Coronary artery (tissue), 2 donors: ENCODE results near the gene FGF3.

Experiments
- DNase-seq: peaks from one replicate; pipeline ENCODE4 v3.0.0-alpha.2; 2017; ENCODE audit warnings: low spot score
- H3K27ac ChIP-seq, 2 donors: fragments of 200-600 bp; sonication (generic); one replicate each; pipeline ENCODE4 v1.5.1; 2016 to 2019
- H3K4me3 ChIP-seq: fragments of 200-600 bp; sonication (generic); 2 replicates; pipeline ENCODE4 v1.5.1; 2016; ENCODE audit warnings: mild to moderate bottlenecking, moderate library complexity
- TF ChIP-seq, protein P1 (sequence below): fragments of 200-600 bp; sonication (generic); IDR thresholded peaks from one replicate; pipeline ENCODE4 v1.5.1; 2019; ENCODE audit warnings: antibody characterized with exemption

The FGF3 gene

DNA sequence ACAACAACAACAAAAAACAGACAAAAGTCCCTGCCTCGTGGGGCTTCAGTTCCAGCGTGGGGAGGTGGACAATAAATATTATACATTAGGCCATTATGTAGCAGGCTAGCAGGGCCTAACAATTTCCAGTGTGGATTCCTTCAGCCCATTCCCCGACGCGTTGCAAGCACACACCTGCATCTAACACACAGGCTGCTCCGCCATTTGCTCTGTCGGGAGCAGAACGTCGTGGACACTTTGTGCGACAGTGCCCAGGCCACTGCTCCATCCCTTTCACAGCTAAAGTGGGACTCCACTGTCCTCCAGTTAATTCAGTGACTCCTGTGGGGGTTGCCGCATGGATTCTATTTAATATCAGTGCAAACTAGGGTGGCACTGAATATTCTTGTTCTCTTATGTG, 10.9 kb upstream of the FGF3 start:
- H3K27ac ChIP-seq: no peak overlapping the region
- H3K4me3 ChIP-seq: no peak overlapping the region
- no peak for DNase-seq
- TF ChIP-seq, protein P1, sequence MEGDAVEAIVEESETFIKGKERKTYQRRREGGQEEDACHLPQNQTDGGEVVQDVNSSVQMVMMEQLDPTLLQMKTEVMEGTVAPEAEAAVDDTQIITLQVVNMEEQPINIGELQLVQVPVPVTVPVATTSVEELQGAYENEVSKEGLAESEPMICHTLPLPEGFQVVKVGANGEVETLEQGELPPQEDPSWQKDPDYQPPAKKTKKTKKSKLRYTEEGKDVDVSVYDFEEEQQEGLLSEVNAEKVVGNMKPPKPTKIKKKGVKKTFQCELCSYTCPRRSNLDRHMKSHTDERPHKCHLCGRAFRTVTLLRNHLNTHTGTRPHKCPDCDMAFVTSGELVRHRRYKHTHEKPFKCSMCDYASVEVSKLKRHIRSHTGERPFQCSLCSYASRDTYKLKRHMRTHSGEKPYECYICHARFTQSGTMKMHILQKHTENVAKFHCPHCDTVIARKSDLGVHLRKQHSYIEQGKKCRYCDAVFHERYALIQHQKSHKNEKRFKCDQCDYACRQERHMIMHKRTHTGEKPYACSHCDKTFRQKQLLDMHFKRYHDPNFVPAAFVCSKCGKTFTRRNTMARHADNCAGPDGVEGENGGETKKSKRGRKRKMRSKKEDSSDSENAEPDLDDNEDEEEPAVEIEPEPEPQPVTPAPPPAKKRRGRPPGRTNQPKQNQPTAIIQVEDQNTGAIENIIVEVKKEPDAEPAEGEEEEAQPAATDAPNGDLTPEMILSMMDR: no peak

DNA sequence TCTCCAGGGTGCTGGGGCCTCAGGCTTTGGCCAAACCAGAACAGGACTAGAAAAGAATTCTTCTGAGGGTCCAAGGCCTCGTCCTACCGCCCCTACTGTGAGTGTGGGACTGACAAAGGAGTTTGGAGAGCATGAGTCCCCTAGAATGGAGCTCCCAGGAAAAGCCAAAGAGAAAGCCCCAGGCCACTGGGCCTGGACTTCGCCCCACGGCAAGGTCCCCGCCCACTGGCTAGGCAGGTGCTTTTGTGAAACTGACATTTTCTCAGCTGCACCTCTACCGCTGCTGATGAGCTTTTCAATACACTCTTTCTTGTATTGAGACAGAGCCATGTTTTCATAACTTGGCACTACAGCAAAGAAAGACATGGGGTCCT, 9.7 kb upstream of the FGF3 start:
- no peak for DNase-seq
- H3K4me3 ChIP-seq: no peak overlapping the region
- TF ChIP-seq, protein P1: no peak
- no peak overlapping the region for H3K27ac ChIP-seq

DNA sequence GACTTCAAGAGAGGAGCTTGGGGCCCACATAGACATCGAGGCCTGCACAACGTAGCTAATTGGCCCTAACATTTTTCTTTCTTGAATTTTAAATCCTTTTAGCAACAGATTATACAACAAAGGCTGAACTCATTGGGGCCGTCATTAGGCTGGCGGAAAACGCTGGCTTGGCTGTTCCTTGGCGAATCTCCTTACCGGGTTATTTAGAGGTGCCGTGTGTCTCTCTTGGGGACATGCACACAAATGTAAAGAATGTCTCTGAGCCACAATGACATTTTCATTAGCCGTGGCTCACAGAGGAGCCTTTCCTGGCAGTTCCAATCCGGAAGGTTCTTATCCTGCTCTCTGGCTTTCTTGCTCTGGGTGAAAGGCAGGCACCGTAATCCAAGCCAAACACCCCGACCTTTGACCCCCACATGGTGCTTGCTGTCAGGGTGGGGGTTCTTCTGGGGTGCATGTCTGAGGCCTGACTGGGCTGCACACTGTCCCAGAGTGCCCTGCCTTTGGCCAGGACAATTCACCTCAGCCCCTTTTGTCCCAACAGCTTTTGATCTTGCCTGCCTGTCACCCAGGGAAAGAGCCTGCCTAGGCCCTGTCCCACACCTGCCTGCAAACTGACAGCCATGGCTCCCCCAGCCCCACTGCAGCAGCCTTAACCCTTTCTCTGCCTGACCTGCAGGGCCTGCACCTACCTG, 9.2 kb upstream of the FGF3 start:
- H3K27ac ChIP-seq: no peak overlapping the region
- H3K4me3 ChIP-seq: no peak overlapping the region
- TF ChIP-seq, protein P1: no peak
- DNase-seq: no peak

DNA sequence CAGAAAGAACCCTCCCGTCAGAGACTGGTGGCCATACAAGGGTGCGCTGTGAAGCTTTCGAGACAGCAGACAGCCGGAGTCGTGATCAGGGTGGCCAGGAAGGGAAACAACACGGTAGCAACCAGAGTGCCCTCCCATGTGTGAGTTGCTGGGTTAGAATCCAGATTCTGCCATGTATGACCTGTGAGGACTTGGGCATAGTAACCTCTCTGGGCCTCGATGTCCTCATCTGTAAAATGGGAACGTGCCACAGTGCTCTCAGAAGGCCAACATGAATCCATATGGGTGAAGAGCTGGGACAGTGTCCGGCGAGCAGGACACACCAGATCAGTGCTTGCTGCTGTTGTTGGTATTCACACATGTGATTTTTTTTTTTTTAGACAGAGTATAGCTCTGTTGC, 7.6 kb upstream of the FGF3 start:
- TF ChIP-seq, protein P1: no peak
- DNase-seq: no peak
- Histone ChIP-seq H3K27ac (no peak overlapping the region), H3K4me3 (no peak overlapping the region)

DNA sequence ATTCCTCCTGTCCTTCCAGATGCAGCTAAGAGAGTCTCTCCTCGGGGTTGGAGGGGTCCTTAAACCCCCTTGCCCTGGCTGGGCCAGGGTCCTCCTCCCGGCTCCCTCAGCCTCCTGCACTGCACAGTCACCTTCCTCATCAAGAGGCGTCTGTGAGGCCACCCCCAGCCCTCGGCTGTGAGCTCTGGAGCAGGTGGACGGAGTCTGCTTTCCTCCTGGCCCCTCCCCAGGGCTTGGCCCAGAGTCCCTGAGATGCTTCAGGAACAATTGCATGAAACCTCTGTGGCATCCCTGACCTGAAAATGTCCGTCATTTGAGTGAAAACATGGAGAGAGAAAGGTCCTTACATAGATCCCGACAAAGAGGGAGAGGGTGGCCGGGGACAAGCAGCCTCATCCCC, 6.7 kb upstream of the FGF3 start:
- TF ChIP-seq, protein P1: no peak
- no peak for DNase-seq

DNA sequence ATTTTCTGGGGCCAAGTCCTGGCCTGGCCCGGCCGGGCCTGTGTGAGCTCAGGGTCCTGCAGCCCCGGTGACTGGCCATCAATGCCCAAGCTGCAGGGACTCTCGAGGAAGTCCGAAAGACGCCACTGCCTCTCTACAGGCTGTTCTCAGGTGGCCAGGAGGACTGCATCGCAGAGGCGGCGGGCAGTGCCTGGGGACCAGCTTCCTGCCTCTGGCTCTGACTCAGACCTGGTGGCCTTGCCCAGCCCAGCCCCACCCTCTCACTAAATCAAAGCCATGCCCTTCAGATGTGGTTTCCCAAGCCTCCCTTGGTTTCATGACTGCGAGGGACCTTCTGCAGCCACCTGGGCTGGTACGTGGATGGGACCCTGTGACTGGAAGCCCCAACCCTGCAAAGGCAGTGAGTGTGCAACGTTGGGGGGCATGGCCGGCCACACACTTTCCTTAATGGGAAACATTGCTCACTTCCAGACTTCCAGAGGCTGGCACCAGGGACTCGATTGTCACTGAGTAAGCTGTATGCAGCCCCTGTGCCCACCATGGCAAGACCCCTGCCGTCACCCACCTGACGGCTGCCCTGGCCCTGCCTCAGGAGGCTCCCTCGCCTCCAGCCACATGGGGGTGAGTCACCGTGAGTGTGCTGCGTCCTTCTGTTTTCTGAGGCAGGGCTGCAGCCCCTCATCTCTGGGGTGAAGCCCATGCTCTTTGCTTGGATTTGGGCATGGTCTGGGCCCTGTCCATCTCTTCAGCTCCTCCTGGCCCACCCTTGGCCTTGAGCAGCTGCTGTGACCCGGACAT, 6.0 kb upstream of the FGF3 start:
- Histone ChIP-seq H3K4me3 (no peak overlapping the region), H3K27ac (no peak overlapping the region)
- TF ChIP-seq, protein P1: no peak
- DNase-seq: no peak

More for the DNA sequence above, 6.7 kb upstream of the FGF3 start:
- Histone ChIP-seq H3K27ac (no peak overlapping the region), H3K4me3 (no peak overlapping the region)
